ENCODE measurements around the gene DRC7.

DNA sequence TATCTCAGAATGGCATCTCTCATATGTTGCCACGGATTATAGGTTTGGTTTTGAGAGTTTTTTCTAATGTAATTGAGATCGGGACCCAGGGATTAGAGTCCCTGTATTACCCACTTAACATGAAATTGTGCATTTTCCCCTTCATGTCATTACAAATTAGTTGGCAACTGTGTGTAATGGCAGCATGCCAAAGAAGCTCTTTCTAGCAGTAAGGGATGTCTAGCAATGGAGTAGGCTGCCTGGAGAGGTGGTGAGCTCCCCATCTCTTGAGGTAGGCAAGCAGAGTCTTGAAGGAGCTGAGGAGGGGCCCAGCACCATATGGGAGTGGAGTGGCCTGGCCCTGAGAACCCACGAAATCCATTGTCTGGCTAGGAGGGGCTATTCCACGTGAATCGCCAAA is 30.9 kb downstream of the DRC7 start:
- no peak for TF ChIP-seq EZH2 (IDR thresholded peaks at IDR 0.05; ENCODE audit: low read length, unreplicated experiment)
- TF ChIP-seq, protein P1, sequence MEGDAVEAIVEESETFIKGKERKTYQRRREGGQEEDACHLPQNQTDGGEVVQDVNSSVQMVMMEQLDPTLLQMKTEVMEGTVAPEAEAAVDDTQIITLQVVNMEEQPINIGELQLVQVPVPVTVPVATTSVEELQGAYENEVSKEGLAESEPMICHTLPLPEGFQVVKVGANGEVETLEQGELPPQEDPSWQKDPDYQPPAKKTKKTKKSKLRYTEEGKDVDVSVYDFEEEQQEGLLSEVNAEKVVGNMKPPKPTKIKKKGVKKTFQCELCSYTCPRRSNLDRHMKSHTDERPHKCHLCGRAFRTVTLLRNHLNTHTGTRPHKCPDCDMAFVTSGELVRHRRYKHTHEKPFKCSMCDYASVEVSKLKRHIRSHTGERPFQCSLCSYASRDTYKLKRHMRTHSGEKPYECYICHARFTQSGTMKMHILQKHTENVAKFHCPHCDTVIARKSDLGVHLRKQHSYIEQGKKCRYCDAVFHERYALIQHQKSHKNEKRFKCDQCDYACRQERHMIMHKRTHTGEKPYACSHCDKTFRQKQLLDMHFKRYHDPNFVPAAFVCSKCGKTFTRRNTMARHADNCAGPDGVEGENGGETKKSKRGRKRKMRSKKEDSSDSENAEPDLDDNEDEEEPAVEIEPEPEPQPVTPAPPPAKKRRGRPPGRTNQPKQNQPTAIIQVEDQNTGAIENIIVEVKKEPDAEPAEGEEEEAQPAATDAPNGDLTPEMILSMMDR (conservative IDR thresholded peaks at IDR 0.05; ENCODE audit: low read depth, low read length) = no peak

Measured in PC-3 (cell line).